Sigmoid colon (tissue), 3 donors: ENCODE measurements around the gene IFNL4.

Experiments
- CTCF ChIP-seq, 4 experiments: fragments of 450-650 bp in 3 of 4; fragments of 200-600 bp in 1 of 4; IDR thresholded peaks; one replicate each; pipeline ENCODE4 v1.5.1; 2016 to 2019; ENCODE audit warnings: antibody characterized with exemption in 4 of 4, mild to moderate bottlenecking in 3 of 4, moderate library complexity in 2 of 4
- POLR2A ChIP-seq, 2 donors: fragments of 450-650 bp; IDR thresholded peaks; one replicate each; pipeline ENCODE4 v1.6.1; 2016; ENCODE audit warnings: antibody characterized with exemption in 2 of 2, mild to moderate bottlenecking in 2 of 2, moderate library complexity in 2 of 2

- TF ChIP-seq CTCF (IDR thresholded peaks at IDR 0.05) (no peak), POLR2A (IDR thresholded peaks at IDR 0.05) (no peak)
Observed at GRCh38 chr19:39282021-39282420, 33.4 kb upstream of the IFNL4 start.
